GM19099 (cell line): ENCODE measurements around the gene TBC1D3B.

Source experiments
- POLR2A ChIP-seq: IDR thresholded peaks from 3 replicates; pipeline ENCODE4 v1.6.1; 2011; ENCODE audit warnings: low read depth; ENCODE audit not compliant: insufficient read length; ENCODE audit errors: extremely low read depth

The TBC1D3B gene

DNA sequence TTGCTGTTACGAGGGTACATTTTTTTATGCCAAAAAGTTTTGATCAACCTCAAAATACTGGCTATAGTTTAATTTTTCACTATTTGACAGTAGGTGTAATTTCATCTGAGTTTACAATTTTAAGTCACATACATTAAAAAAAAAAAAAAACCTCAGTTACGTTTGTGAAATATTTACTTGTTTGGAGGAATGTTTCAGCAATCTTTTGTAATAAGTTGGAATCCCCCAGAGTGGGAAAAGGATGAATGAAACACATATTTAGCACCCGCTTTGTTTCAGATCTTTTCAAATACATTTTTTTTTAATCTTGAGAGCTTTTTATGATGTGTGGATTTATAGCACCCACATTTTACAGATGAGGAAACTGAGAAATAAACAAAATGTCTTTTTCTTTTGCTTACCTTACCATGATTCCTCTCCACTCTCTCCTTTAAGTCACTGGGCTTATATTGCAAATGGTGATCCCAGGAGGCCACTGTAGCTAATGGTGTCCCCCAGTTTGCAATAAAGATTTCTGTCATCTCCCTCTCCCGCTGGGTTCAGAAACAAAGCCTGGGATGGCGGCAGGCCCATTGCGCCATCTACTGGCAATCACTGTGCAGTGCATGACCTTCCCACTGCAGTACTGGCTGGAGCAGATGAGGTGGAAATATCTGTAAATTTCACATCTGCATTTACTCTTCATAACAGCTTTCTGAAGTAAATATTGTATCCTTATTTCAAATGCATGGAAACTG lies 27.7 kb downstream of the TBC1D3B start:
- no peak for TF ChIP-seq POLR2A

DNA sequence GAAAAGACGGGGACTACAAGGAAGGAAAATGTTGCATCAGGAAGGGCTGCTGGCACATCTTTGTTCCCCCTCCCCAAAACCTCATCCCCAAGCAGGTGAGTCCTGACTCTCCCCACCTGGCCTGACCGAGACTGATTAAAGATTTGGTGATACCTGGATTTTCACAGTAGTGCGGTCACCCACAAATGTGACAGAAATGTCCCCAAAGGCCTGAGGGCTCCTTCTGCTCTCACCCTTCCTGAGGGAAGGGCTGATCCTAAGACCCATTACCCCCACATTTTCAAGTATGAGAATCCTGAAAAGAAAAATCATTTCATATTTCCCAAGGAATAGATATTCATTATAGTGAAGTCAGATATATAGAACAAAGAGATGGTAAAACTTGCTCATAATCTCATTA lies 28.8 kb downstream of the TBC1D3B start:
- TF ChIP-seq POLR2A: no peak

DNA sequence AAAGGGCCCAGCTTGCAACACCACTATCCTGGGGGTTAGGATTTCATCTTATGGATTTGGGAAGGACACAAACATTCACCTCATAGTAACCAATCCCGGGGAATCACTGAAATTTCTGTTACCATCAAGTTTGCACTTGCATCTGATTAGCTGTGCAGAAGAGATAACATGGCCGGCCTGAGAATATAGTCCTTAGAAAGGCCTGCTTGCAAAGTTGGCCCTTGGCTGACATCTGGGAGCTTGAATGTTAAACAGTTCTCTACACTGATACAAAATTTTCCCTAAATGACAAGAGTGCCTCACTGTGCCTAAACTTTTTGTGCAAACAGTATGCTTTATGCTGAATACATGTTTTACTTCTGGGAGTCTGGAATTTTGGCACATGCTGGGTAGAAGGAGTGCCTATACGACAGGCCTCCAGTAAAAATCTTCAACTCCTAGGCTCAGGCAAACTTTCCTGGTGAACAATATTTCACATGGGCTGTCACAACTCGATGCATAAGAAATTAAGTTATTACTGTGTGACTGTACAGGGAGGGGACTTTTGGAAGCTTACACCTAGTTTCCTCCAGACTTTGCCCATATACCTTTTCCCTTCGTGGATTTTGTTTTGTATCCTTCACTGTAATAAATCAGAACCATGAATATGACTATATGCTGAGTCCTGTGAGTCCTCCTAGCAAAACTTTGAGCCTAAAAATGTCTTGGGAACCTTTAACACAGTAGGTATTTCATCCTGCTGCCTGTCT lies 31.3 kb downstream of the TBC1D3B start:
- TF ChIP-seq POLR2A: no peak

DNA sequence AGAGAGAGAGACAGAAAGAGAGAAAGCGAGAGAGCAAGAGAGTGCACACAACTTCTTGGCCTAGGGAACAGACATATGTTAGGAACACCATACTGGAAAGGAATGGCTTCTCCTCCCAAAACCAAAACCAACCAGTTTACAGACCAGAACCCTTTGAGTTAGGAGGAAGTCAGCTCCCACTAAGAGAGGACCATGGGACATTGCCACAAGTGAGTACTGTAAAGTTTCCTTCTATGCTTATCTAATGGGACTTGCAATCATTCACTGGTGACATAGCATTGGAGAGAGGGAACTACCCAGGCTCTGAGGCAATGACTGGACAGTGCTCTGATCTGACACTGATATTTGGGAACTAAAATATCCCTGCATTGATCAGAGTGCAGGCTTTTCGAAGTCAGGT lies 32.4 kb downstream of the TBC1D3B start:
- TF ChIP-seq POLR2A: no peak

DNA sequence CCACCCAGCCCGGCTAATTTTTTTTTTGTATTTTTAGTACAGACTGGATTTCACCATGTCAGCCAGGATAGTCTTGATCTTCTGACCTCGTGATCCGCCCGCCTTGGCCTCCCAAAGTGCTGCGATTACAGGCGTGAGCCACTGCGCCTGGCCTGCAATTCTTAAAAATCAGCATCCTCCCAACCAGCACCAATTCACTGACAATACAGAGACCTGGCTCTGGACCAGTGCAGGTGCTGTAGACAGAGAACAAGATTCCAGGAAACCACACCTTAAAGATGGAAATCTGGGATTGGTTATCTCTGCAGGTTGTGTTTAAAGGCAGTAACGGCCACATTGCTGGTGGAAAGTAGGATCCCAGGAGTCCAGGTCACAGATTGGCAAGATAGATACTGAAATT lies 33.6 kb downstream of the TBC1D3B start:
- no peak for TF ChIP-seq POLR2A

DNA sequence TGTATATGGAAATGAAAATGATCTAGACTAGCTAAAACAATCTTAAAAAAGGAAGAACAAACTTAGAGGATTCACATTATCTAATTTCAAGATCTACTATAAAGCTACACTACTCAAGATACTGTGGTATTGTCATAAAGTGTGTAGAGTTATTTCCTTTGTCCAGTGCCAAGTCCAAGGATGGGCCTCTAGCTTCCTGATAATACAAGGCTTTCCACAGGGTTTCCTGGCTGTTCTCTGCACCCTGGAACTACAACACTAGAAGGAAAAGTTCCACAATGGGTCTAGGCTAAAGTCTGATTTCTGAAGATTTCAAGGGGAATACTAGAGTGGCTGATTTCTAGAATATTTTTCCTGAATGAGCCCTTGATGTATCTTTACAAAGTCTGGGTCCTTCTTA lies 34.2 kb downstream of the TBC1D3B start:
- no peak for TF ChIP-seq POLR2A

DNA sequence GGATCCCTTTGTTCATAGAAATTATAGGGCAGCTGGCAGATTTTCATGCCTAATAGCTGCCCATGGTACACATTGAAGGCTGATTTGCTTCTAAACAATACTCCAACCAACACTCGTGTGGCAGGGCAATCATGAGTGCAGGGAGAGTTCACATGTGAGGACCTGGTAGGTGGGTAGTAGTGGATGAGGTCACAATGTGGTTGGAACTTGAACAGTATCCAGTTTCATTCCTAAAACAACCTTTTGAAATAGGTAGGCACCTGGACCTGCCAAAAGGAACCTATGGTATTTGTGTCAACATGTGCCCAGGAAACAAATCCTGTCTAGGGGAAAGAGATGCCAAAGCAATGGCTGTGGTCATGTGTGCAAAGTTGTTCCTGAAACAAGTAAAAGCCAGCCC lies 40.0 kb downstream of the TBC1D3B start:
- TF ChIP-seq POLR2A: no peak

DNA sequence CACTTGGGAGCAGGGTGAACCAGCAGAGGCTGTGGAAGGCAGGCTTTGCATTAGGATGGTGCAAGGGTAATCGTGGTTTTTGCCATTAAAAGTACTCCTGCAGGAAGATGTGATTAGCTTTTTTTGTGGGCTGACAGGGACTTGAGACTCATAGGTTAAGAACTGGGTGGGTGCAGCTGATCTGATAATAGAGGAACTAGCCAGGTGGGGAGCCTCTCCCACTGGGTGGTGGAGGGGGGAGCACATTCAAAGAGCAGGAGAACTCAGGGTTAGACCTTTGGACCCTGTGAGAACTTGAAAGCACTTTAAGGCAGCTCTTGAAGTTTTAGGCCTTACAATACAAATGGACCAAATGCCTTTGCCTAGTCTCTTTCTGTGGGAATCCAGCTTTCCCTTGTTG lies 40.4 kb downstream of the TBC1D3B start:
- TF ChIP-seq POLR2A: no peak

DNA sequence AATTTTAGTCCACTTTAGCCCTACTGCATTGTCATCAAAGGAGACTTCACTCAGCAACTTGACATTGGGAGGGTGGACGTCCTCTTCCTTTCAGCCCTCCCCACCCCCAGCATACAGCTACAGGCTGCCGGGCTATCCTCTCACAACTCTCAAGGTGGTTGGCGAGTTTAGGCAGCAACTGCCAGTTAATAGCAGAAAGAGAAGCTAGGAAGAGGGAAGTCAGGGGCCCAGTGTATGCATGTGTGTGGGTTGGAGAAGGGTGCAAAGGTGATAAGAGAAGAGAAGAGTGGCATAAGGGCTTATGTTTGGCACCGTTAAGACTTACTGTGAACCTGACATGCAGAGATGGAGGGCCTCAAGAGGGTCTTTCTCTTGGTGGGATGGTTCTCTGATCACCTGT lies 41.0 kb downstream of the TBC1D3B start:
- no peak for TF ChIP-seq POLR2A

DNA sequence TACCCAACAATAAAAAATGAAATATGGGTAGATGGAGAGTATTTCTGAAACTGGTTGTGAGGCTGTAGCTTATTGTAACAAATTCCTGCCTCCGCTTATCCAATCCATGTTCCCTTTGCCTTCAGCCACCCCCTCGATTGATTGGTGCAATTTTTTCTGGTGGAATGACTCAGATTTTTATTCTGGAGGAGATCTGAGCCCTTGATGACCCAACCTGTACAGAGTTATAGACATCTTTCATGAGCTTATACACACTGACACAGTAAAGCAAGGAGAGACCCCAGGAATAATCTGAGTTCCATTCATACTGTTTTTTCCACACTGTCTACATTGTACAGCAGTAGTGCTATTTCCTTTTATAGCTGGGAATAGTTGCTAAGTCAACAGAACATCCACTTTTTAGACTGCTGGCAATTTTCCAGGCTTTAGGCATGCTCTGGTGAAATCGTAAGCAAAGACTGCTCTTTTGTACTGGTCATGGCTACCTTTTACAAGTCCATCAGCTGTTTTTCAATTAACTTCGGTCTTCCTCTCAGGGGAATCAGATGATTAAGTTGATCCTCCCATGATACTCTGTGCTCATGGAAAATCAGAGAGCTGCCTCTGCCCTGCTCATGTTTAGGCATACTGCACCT lies 42.7 kb downstream of the TBC1D3B start:
- TF ChIP-seq POLR2A: no peak

DNA sequence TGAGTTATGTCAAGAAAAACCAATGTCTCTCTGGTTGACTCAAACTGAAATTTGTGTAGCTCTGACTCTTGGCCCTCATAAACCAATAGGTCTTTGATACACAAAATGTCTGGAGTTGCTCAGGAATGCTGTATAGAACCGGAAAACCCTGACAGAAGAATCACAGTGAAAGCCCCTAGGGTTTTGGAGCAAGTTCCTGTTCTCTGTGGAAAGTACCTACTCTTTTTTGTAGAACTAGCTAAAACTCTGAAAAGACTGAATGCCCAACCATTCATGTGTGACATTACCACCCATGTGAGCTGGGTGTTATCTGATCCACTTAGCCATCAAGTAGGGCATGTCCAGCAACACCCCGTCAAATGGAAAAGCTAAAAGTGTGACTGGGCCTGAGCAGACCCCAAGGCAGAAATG lies 44.0 kb downstream of the TBC1D3B start:
- no peak for TF ChIP-seq POLR2A

DNA sequence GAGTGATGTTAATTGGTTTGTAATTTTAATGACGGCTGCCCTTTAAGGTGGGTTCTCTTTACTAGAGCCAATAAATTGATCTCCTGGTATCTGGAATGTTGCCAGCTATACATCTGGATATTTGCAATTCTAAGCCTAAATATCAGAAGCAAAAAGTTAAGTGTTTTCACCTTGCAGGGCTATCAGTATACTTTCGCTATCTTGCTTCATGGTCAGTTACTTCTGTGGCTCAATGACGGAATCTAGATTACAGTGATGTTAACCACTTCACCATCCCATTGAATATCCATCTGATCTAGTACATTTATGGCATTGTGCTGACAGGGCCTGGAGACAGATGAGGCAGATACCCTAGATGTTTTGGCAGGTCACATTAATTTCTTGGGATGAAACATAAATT lies 44.5 kb downstream of the TBC1D3B start:
- no peak for TF ChIP-seq POLR2A

DNA sequence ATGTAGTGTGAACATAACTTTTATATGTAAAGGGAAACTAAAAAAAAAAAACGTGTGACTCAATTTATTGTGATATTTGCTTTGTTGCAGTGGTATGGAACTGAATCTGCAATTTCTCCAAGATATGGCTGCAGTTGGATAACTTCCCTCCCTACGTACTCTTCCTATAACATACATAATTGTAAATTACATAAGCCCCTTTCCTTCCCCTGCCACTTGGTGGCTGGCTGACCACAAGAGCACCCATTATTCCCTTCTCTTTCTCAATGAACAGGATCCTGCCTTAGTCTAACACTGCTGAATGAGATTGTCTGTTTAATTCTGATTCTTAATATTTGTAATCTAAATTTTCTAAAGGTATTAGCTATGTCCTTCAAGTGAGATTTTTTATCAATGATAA lies 45.0 kb downstream of the TBC1D3B start:
- no peak for TF ChIP-seq POLR2A

DNA sequence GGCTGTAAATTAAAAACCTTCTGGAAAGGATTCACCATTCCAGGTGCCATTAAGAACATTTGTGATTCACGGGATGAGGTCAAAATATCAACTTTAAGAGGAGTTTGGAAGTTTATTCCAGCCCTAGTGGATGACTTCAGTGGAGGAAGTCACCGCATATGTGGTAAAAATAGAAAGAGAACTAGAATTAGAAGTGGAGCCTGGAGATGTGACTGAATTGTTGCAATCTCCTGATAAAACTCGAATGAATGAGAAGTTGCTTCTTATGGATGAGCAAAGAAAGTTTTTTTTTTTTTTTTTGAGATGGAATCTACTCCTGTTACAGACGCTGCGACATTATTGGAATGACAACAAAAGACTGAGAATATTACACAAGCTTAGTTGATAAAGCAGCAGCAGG lies 46.1 kb downstream of the TBC1D3B start:
- no peak for TF ChIP-seq POLR2A

DNA sequence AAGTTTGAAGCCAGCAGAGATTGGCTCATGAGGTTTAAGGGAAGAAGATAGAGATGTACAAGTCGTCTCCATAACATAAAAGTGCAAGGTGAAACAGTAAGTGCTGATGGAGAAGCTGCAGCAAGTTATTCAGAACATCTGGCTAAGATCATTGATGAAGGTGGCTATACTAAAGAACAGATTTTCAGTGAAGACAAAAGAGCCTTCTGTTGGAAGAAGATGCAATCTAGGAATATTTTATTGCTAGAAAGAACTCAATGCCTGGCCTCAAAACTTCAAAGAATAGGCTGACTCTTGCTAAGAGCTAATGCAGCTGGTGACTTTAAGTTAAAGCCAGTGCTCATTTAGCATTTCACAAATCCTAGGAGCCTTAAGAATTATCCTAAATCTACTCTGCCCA lies 46.8 kb downstream of the TBC1D3B start:
- TF ChIP-seq POLR2A: no peak

DNA sequence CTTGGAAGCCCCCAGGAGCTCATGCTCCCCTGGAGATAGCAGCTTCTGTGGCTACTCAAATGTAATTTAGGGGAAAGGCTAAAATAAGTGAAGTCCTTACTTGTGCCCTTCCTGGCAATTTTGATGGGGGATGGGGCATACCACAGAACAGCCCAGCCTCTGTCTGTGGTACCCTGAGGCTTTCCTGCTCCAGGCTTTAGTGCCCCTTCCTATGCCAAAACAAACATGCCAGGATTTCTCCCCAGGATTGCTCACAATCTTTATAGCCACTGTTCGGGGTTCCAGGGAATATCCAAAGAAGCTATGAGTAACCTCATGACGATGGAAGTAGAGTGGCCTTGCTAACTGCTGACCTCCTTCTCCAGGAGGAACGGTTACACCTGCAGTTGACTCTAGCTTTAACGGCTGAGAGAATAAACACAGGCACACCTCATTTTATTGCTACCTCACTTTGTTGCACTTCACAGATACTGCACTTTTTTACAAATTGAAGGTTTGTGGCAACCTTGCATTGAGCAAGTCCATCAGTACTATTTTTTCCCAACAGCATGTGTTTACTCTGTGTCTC lies 47.9 kb downstream of the TBC1D3B start:
- TF ChIP-seq POLR2A: no peak
